ENCODE results near the gene INTS14.
"Not testable (repeated sequence)": the region's sequence is repeated elsewhere in the genome, so short reads cannot be mapped to it uniquely, and the experiment has no call there.

INTS14 gene

GRCh38 chr15:65630760-65631159 is 19.8 kb upstream of the INTS14 start:
- DNase-seq (ENCODE audit: low spot score) = no peak

- no peak for DNase-seq (ENCODE audit: low spot score)
These were observed 18.6 kb upstream of the INTS14 start for GRCh38 chr15:65629548-65629947.

GRCh38 chr15:65626856-65627255 is 15.9 kb upstream of the INTS14 start:
- no peak for DNase-seq (ENCODE audit: low spot score)

GRCh38 chr15:65623103-65623502 is 12.2 kb upstream of the INTS14 start:
- DNase-seq (ENCODE audit: low spot score) = no peak

- no peak for DNase-seq (ENCODE audit: low spot score)
These were observed 10.7 kb upstream of the INTS14 start, which contains the start of gene SLC24A1 for GRCh38 chr15:65621638-65622037. Gene SLC24A1 (plus strand): TSS chr15:65621938. CDS start chr15:65624081, 2,143 bp downstream.

- no peak for DNase-seq (ENCODE audit: low spot score)
These were observed 9.9 kb upstream of the INTS14 start for GRCh38 chr15:65620833-65621232.

- no peak for DNase-seq (ENCODE audit: low spot score)
These were observed 8.8 kb upstream of the INTS14 start for GRCh38 chr15:65619626-65620290.

GRCh38 chr15:65618560-65619109 is 7.7 kb upstream of the INTS14 start:
- no peak for DNase-seq (ENCODE audit: low spot score)

GRCh38 chr15:65615887-65616286 is 5.0 kb upstream of the INTS14 start:
- not testable (repeated sequence) for DNase-seq (ENCODE audit: low spot score)

- DNase-seq (ENCODE audit: low spot score) = no peak
These were observed 2.2 kb upstream of the INTS14 start for GRCh38 chr15:65612949-65613744.

GRCh38 chr15:65612616-65612946 is 1.6 kb upstream of the INTS14 start:
- DNase-seq (ENCODE audit: low spot score) = peak; percentile 11

GRCh38 chr15:65611888-65612615 is 1.1 kb upstream of the INTS14 start:
- no peak for DNase-seq (ENCODE audit: low spot score)

- no peak for DNase-seq (ENCODE audit: low spot score)
These were observed 7.4 kb downstream of the INTS14 start for GRCh38 chr15:65603559-65603958.

GRCh38 chr15:65603134-65603533 is 7.8 kb downstream of the INTS14 start:
- no peak for DNase-seq (ENCODE audit: low spot score)

GRCh38 chr15:65599677-65600076 is 11.3 kb downstream of the INTS14 start:
- no peak for DNase-seq (ENCODE audit: low spot score)

GRCh38 chr15:65598468-65598867 is 12.5 kb downstream of the INTS14 start:
- no peak for DNase-seq (ENCODE audit: low spot score)

- no peak for DNase-seq (ENCODE audit: low spot score)
These were observed 15.0 kb downstream of the INTS14 start for GRCh38 chr15:65595960-65596359.

- DNase-seq (ENCODE audit: low spot score) = no peak
These were observed 23.8 kb downstream of the INTS14 start for GRCh38 chr15:65587094-65587493.

- no peak for DNase-seq (ENCODE audit: low spot score)
These were observed 26.7 kb downstream of the INTS14 start for GRCh38 chr15:65584241-65584640.

GRCh38 chr15:65583701-65584100 is 27.2 kb downstream of the INTS14 start:
- no peak for DNase-seq (ENCODE audit: low spot score)

GRCh38 chr15:65580287-65580686 is 30.6 kb downstream of the INTS14 start:
- peak; percentile 72 for DNase-seq (ENCODE audit: low spot score)

- no peak for DNase-seq (ENCODE audit: low spot score)
These were observed 31.2 kb downstream of the INTS14 start for GRCh38 chr15:65579762-65580161.

All from AG08396 (cell line).